A673 (cell line): ENCODE data around the gene LRRN1.

ENCODE experiments used
- EZH2 ChIP-seq: fragments of 200-600 bp; sonication (generic); IDR thresholded peaks from 2 replicates; pipeline ENCODE4 v1.6.1; 2017; ENCODE audit warnings: borderline replicate concordance, low read depth, mild to moderate bottlenecking, mixed read lengths, antibody characterized with exemption, low read length; ENCODE audit not compliant: poor library complexity, severe bottlenecking
- TF ChIP-seq, protein P1 (sequence below): fragments of 300-800, 200-600 bp; sonication (generic); conservative IDR thresholded peaks from 2 replicates; pipeline ENCODE4 v1.5.1; 2017; ENCODE audit warnings: low read depth, mild to moderate bottlenecking, antibody characterized with exemption, low read length, moderate library complexity, mixed read lengths

DNA sequence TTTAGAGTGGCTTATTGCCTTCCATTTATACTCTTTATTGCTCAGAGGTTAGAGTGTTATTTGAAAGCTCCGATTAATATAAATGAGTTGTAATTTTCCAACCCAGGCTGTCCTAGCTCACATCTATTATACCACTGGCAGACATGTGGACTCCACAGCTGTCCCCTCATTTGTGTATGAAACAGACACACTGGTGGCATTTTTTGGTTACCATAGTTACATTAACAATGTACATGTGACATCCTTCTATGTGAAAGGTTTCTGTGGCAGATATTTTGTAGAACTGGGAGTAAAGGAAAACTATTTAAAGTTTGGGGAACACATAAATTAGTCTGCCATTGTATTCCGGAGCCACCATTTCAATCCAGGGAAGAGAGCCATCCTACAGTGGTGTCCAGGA, 5.3 kb downstream of the LRRN1 start:
- TF ChIP-seq EZH2 = no peak
- TF ChIP-seq, protein P1, sequence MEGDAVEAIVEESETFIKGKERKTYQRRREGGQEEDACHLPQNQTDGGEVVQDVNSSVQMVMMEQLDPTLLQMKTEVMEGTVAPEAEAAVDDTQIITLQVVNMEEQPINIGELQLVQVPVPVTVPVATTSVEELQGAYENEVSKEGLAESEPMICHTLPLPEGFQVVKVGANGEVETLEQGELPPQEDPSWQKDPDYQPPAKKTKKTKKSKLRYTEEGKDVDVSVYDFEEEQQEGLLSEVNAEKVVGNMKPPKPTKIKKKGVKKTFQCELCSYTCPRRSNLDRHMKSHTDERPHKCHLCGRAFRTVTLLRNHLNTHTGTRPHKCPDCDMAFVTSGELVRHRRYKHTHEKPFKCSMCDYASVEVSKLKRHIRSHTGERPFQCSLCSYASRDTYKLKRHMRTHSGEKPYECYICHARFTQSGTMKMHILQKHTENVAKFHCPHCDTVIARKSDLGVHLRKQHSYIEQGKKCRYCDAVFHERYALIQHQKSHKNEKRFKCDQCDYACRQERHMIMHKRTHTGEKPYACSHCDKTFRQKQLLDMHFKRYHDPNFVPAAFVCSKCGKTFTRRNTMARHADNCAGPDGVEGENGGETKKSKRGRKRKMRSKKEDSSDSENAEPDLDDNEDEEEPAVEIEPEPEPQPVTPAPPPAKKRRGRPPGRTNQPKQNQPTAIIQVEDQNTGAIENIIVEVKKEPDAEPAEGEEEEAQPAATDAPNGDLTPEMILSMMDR = no peak
